Subcutaneous adipose tissue (tissue), 4 donors: ENCODE results near the gene ZNF534. TPM values are rescaled to one million over a fixed set of nuclear protein-coding genes. Genes with fewer than 3 reads are reported as not detected.

Source experiments
- small RNA-seq: library from RNA; depleted of rRNA; stranded (forward); fragments of <200 nt; gene quantifications from one replicate; pipeline ENCODE3, GENCODE V24; 2016
- total RNA-seq, 4 donors: library from RNA; depleted of rRNA; stranded (reverse); fragments of >200 nt; gene quantifications; one replicate each; pipeline ENCODE4 v1.1.0, GENCODE V29; 2016
- TF ChIP-seq, protein P1 (sequence below): fragments of 450-650 bp; IDR thresholded peaks from one replicate; pipeline ENCODE4 v1.5.1; 2016; ENCODE audit warnings: low read depth, mild to moderate bottlenecking, control low read depth, antibody characterized with exemption, moderate library complexity

Gene ZNF534
- total RNA-seq, 4 donors from 2014 or later: 1.0 to 1.9 (median 1.5) TPM; not detected in 1

- TF ChIP-seq, protein P1, sequence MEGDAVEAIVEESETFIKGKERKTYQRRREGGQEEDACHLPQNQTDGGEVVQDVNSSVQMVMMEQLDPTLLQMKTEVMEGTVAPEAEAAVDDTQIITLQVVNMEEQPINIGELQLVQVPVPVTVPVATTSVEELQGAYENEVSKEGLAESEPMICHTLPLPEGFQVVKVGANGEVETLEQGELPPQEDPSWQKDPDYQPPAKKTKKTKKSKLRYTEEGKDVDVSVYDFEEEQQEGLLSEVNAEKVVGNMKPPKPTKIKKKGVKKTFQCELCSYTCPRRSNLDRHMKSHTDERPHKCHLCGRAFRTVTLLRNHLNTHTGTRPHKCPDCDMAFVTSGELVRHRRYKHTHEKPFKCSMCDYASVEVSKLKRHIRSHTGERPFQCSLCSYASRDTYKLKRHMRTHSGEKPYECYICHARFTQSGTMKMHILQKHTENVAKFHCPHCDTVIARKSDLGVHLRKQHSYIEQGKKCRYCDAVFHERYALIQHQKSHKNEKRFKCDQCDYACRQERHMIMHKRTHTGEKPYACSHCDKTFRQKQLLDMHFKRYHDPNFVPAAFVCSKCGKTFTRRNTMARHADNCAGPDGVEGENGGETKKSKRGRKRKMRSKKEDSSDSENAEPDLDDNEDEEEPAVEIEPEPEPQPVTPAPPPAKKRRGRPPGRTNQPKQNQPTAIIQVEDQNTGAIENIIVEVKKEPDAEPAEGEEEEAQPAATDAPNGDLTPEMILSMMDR: no peak
These were observed 63.4 kb downstream of the ZNF534 start for GRCh38 chr19:52492201-52492993.

- TF ChIP-seq, protein P1: no peak
These were observed 64.1 kb downstream of the ZNF534 start for GRCh38 chr19:52492994-52493470.

DNA sequence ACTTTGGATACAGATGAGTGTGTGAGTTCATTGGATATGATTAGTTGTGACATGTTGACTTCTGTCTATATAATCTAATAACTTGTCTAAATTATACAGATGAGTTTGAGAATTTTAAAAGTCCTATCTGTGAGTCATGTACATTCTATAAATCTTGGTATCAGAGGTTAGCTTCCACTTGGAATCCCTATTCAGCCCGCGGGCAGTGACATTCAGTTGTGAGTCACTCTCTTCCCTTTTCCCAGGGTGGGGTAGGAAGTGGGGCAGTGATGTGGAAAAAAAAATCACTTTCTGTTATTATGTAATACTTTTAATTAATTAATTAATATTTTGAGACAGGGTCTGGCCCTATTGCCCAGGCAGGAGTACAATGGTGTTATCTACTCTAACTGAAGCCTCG is 65.6 kb downstream of the ZNF534 start:
- TF ChIP-seq, protein P1: no peak

DNA sequence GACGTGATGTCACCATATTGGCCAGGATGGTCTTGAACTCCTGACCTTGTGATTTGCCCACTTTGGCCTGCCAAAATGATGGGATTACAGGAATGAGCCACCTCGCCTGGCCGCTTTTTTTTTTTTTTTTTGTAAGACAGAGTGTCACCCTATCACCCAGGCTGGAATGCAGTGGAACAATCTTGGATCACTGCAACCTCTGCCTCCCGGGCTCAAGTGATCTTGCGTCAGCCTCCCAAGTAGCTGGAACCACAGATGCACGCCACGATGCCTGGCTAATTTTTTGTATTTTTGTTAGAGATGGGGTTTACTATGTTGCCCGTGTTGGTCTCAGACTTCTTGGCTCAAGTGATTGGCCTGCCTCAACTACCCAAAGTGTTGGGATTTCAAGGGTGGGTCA is 69.6 kb downstream of the ZNF534 start:
- TF ChIP-seq, protein P1: no peak

Small RNA genes lying within 50 kb of the gene (small RNA-seq; reads per million reads assigned to genes)
- gene AC010332.1: not detected

Other genes with a start within 250 kb of the ZNF534 start
- 100 to 1,000 TPM; 113 to 186 (median 127) TPM for gene PPP2R1A, start 239.1 kb upstream of the ZNF534 start, total RNA-seq
- 10 to 100 TPM in 3 of 4 donors, 1 to 10 TPM in 1; 7.3 to 13.9 (median 12.0) TPM for gene ZNF766, start 159.6 kb upstream of the ZNF534 start, total RNA-seq
- 10 to 100 TPM in 1 of 4 donors, 1 to 10 TPM in 3; 7.1 to 10.4 (median 7.8) TPM for gene ZNF480, start 132.0 kb upstream of the ZNF534 start, total RNA-seq
- gene ZNF610, start 92.9 kb upstream of the ZNF534 start, total RNA-seq: 1 to 10 TPM in 3 of 4 donors, under 1 TPM in 1; 0.94 to 2.7 (median 1.4) TPM
- 10 to 100 TPM; 11.1 to 21.9 (median 16.3) TPM for gene ZNF880, start 59.2 kb upstream of the ZNF534 start, total RNA-seq
- gene ZNF528, start 31.3 kb upstream of the ZNF534 start, total RNA-seq: 10 to 100 TPM; 20.7 to 26.8 (median 24.1) TPM
- gene ZNF578, start 24.4 kb downstream of the ZNF534 start, total RNA-seq: 1 to 10 TPM in 3 of 4 donors, under 1 TPM in 1; 0.88 to 3.0 (median 1.7) TPM
- gene ZNF808, start 98.5 kb downstream of the ZNF534 start, total RNA-seq: 10 to 100 TPM; 21.4 to 29.7 (median 26.9) TPM
- gene ZNF701, start 141.1 kb downstream of the ZNF534 start, total RNA-seq: 10 to 100 TPM; 12.2 to 21.1 (median 17.6) TPM
- 10 to 100 TPM; 54.8 to 85.4 (median 58.8) TPM for gene ZNF83, start 209.2 kb downstream of the ZNF534 start, total RNA-seq